A673 (cell line): ENCODE results near the gene PPARGC1A. TPM values are rescaled to one million over a fixed set of nuclear protein-coding genes. Genes with fewer than 3 reads are reported as not detected.

Experiments
- BruUV-seq: library from RNA; stranded (reverse); fragments of 400-500 nt; replicated peaks from 2 replicates; lab custom pipeline; 2021; lab: Mats Ljungman, UMichigan
- CTCF ChIA-PET: fragments of 300-600 bp; sonication (Branson Sonifier 250); formaldehyde crosslinking; loops from one replicate; lab custom pipeline; 2022; ENCODE audit warnings: antibody characterized with exemption; lab: Charles Lee
- POLR2A ChIA-PET: fragments of 300-600 bp; sonication (Branson Sonifier 250); formaldehyde crosslinking; loops from one replicate; lab custom pipeline; 2022; ENCODE audit warnings: antibody characterized with exemption; ENCODE audit not compliant: low non-redundant PET; lab: Charles Lee
- DNase-seq: peaks from one replicate; pipeline ENCODE4 v3.0.0-alpha.2; 2015; ENCODE audit warnings: low spot score
- H3K27ac ChIP-seq: fragments of 200-600 bp; sonication (generic); 2 replicates; pipeline ENCODE4 v1.5.1; 2016; ENCODE audit warnings: mixed run types, low read depth, mild to moderate bottlenecking, mixed read lengths, antibody characterized with exemption, low read length; ENCODE audit not compliant: poor library complexity, severe bottlenecking
- H3K27me3 ChIP-seq: fragments of 200-600 bp; sonication (generic); replicated peaks from 2 replicates; pipeline ENCODE4 v1.6.1; 2017; ENCODE audit warnings: mixed run types, low read depth, mild to moderate bottlenecking, mixed read lengths, antibody characterized with exemption, low read length; ENCODE audit not compliant: insufficient read depth, poor library complexity
- H3K36me3 ChIP-seq: fragments of 200-600 bp; sonication (generic); 2 replicates; pipeline ENCODE4 v1.6.1; 2016; ENCODE audit warnings: mixed run types, mild to moderate bottlenecking, mixed read lengths, antibody characterized with exemption, low read length; ENCODE audit not compliant: insufficient read depth, poor library complexity, severe bottlenecking
- H3K4me1 ChIP-seq: fragments of 200-600 bp; sonication (generic); 2 replicates; pipeline ENCODE4 v1.6.1; 2017; ENCODE audit warnings: mixed run types, mild to moderate bottlenecking, mixed read lengths, antibody characterized with exemption, low read length; ENCODE audit not compliant: insufficient read depth, poor library complexity, severe bottlenecking
- H3K4me3 ChIP-seq: fragments of 200-600 bp; sonication (generic); 2 replicates; pipeline ENCODE4 v1.5.1; 2016; ENCODE audit warnings: low read depth, mixed run types, mild to moderate bottlenecking, mixed read lengths, low read length; ENCODE audit not compliant: poor library complexity, severe bottlenecking
- H3K9me3 ChIP-seq: fragments of 200-600 bp; sonication (generic); 2 replicates; pipeline ENCODE4 v1.6.1; 2016; ENCODE audit warnings: mixed run types, low read depth, mild to moderate bottlenecking, mixed read lengths, antibody characterized with exemption, low read length; ENCODE audit not compliant: poor library complexity, severe bottlenecking
- CTCF ChIP-seq: fragments of 300-800, 200-600 bp; sonication (generic); conservative IDR thresholded peaks from 2 replicates; pipeline ENCODE4 v1.5.1; 2017; ENCODE audit warnings: low read depth, mild to moderate bottlenecking, antibody characterized with exemption, low read length, moderate library complexity, mixed read lengths
- EZH2 ChIP-seq: fragments of 200-600 bp; sonication (generic); IDR thresholded peaks from 2 replicates; pipeline ENCODE4 v1.6.1; 2017; ENCODE audit warnings: borderline replicate concordance, low read depth, mild to moderate bottlenecking, mixed read lengths, antibody characterized with exemption, low read length; ENCODE audit not compliant: poor library complexity, severe bottlenecking
- intact Hi-C: fragments of 100-400 bp; cut with micrococcal nuclease; formaldehyde crosslinking; loops from one replicate; pipeline ENCODE4 v1.10.0; 2022; ENCODE audit not compliant: unreplicated experiment
- total RNA-seq: library from RNA; stranded (reverse); gene quantifications from 2 replicates; pipeline ENCODE4 v1.2.3, GENCODE V29; 2021

PPARGC1A gene
- total RNA-seq, 1 experiment from 2014 or later, result not detected

- intact Hi-C loops, result no loop called here
- POLR2A ChIA-PET, result no interaction called here
- DNase-seq, result no peak
Observed at GRCh38 chr4:23934915-23935314, 45.1 kb upstream of the PPARGC1A start.

GRCh38 chr4:23934223-23934622, 44.4 kb upstream of the PPARGC1A start:
- Histone ChIP-seq H3K4me3 (no peak overlapping the region), H3K27me3 (no peaks in the 10 kb centered on the region), H3K9me3 (no peaks in the 10 kb centered on the region), H3K4me1 (no peaks in the 10 kb centered on the region), H3K36me3 (no peaks in the 10 kb centered on the region), H3K27ac (no peak overlapping the region)
- no peak for DNase-seq
- intact Hi-C loops, result no loop called here
- no TSS peak for BruUV-seq
- POLR2A ChIA-PET, result no interaction called here
- CTCF ChIA-PET, result no interaction called here
- TF ChIP-seq CTCF (no peak), EZH2 (no peak)

More at GRCh38 chr4:23934915-23935314, 45.1 kb upstream of the PPARGC1A start:
- CTCF ChIA-PET, result no interaction called here
- H3K9me3 ChIP-seq, result no peaks in the 10 kb centered on the region
- BruUV-seq, result no TSS peak
- H3K36me3 ChIP-seq, result no peaks in the 10 kb centered on the region
- no peak overlapping the region for H3K27ac ChIP-seq
- H3K4me1 ChIP-seq, result no peaks in the 10 kb centered on the region
- H3K27me3 ChIP-seq, result no peaks in the 10 kb centered on the region
- no peak overlapping the region for H3K4me3 ChIP-seq
- TF ChIP-seq EZH2, result no peak
- no peak for TF ChIP-seq CTCF

GRCh38 chr4:23932901-23933308, 43.1 kb upstream of the PPARGC1A start:
- Histone ChIP-seq H3K27me3 (no peaks in the 10 kb centered on the region), H3K4me3 (no peak overlapping the region), H3K9me3 (no peaks in the 10 kb centered on the region), H3K27ac (no peak overlapping the region), H3K4me1 (no peaks in the 10 kb centered on the region), H3K36me3 (no peaks in the 10 kb centered on the region)
- CTCF ChIA-PET, result no interaction called here
- intact Hi-C loops, result no loop called here
- TF ChIP-seq EZH2 (no peak), CTCF (no peak)
- no peak for DNase-seq
- POLR2A ChIA-PET, result no interaction called here
- BruUV-seq, result no TSS peak
